Activated T-helper 1 cell treated with anti-CD3 and anti-CD28 coated beads, Interleukin-2, amount 50 U/mL, for 16 hours (primary cell): ENCODE results near the gene GALNT9.

Source experiments
- DNase-seq, 2 donors: peaks; one replicate each; pipeline ENCODE4 v3.0.0-alpha.2; 2020; ENCODE audit warnings: low read depth in 1 of 2, low spot score in 1 of 2

The GALNT9 gene

GRCh38 chr12:132217800-132218526, 111.4 kb downstream of the GALNT9 start:
- no peak for DNase-seq

GRCh38 chr12:132217371-132217770, 112.0 kb downstream of the GALNT9 start:
- no peak for DNase-seq

- DNase-seq = no peak
Measured at GRCh38 chr12:132216354-132216987, 112.9 kb downstream of the GALNT9 start.

GRCh38 chr12:132215299-132215989, 113.9 kb downstream of the GALNT9 start:
- DNase-seq = no peak

GRCh38 chr12:132214891-132215290, 114.5 kb downstream of the GALNT9 start:
- DNase-seq = no peak

GRCh38 chr12:132214161-132214476, 115.3 kb downstream of the GALNT9 start:
- no peak for DNase-seq

GRCh38 chr12:132213359-132214160, 115.8 kb downstream of the GALNT9 start:
- no peak for DNase-seq

GRCh38 chr12:132211816-132212215, 117.6 kb downstream of the GALNT9 start:
- DNase-seq = no peak

GRCh38 chr12:132211326-132211725, 118.1 kb downstream of the GALNT9 start:
- DNase-seq = no peak

- DNase-seq = no peak
Measured at GRCh38 chr12:132210223-132211055, 119.0 kb downstream of the GALNT9 start.

GRCh38 chr12:132209619-132210222, 119.7 kb downstream of the GALNT9 start:
- DNase-seq = no peak

GRCh38 chr12:132208153-132208823, 121.1 kb downstream of the GALNT9 start:
- DNase-seq = no peak

GRCh38 chr12:132207083-132207775, 122.2 kb downstream of the GALNT9 start:
- DNase-seq = no peak

- DNase-seq = no peak
Measured at GRCh38 chr12:132206046-132206434, 123.3 kb downstream of the GALNT9 start.

GRCh38 chr12:132205271-132206045, 123.9 kb downstream of the GALNT9 start:
- no peak for DNase-seq

- no peak for DNase-seq
Measured at GRCh38 chr12:132204793-132205270, 124.6 kb downstream of the GALNT9 start.

- DNase-seq = no peak
Measured at GRCh38 chr12:132204063-132204792, 125.2 kb downstream of the GALNT9 start.
